ENCODE data around the gene IFIT3. TPM values are rescaled to one million over a fixed set of nuclear protein-coding genes. Genes with fewer than 3 reads are reported as not detected.
A peak's percentile ranks its signal among the peaks of the same experiment; 100 is the strongest.

Gene IFIT3
- 3.2 and 4.0 TPM in 2 replicates for polyA plus RNA-seq (2012; rRNA removed)
- 5.0 and 5.2 TPM in 2 replicates for polyA plus RNA-seq (2012; cell fraction: cytosol; rRNA removed)
- polyA plus RNA-seq (2012; cell fraction: nucleus; rRNA removed), result 0.95 and 1.5 TPM in 2 replicates

GRCh38 chr10:89327803-89328441 lies at the start of gene IFIT3:
IFIT3 (plus strand) TSS chr10:89327997; CDS start chr10:89328074, 77 bp downstream.
- H3K4me3 ChIP-seq (ENCODE audit: low read depth in 2 of 2, low read length in 1 of 2), result peak within 1 kb of the TSS; percentile 45 to 64; a peak in 3 of 4 replicates
- H3K4me2 ChIP-seq, result peak within 1 kb of the TSS; percentile 79
- no peaks in the 10 kb centered on the region for H3K27me3 ChIP-seq (ENCODE audit: insufficient read depth)
- POLR2A ChIA-PET, result no interaction called here
- H3K79me2 ChIP-seq (ENCODE audit: insufficient read depth), result peaks cover 12% of the 10 kb centered on the region; the same call in 1 of the 2 replicates
- WGBS (ENCODE audit: low lambda C conversion rate), result 7% methylated on average over 7 of the region's 7 CpGs
- peak within 1 kb of the TSS; percentile 85 for H3K9ac ChIP-seq
- peak; percentile 13 for DNase-seq
- no peaks in the 10 kb centered on the region for H3K36me3 ChIP-seq (replicated peaks in 1 of 2; ENCODE audit: control insufficient read depth in 1 of 2, insufficient read depth in 2 of 2, low read length in 1 of 2)
- no peaks in the 10 kb centered on the region for H4K20me1 ChIP-seq (ENCODE audit: insufficient read depth)
- CTCF ChIA-PET, result no interaction called here
- no peaks in the 10 kb centered on the region for H3K9me2 ChIP-seq
- H3K9me3 ChIP-seq, result no peaks in the 10 kb centered on the region
- peak within 1 kb of the TSS; percentile 85 to 97 for H3K27ac ChIP-seq (ENCODE audit: low read depth in 2 of 2, low read length in 1 of 2)
- H2AFZ ChIP-seq (ENCODE audit: low read depth), result peak within 1 kb of the TSS; percentile 90
- H3F3A ChIP-seq (replicated peaks; ENCODE audit: insufficient read depth), result peaks cover 17% of the 10 kb centered on the region
- H3K4me1 ChIP-seq (ENCODE audit: control insufficient read depth in 1 of 2, insufficient read depth in 2 of 2, low read depth in 1 of 2, low read length in 1 of 2), result peaks cover 0 to 20% of the 10 kb centered on the region in 2 experiments; a peak in 2 of 4 replicates
- TF ChIP-seq POLR2AphosphoS5 (IDR thresholded peaks at IDR 0.05; ENCODE audit: low read depth, low read length) (peak; percentile 58; the same call in 1 of the 2 replicates), GABPA (IDR thresholded peaks at IDR 0.05; ENCODE audit: low read depth) (peak; percentile 62), TEAD4 (IDR thresholded peaks at IDR 0.05; ENCODE audit: borderline replicate concordance, insufficient read depth) (peak; percentile 72), RFX5 (IDR thresholded peaks at IDR 0.05; ENCODE audit: low read length) (no peak), USF2 (IDR thresholded peaks at IDR 0.05; ENCODE audit: borderline replicate concordance, low read depth, low read length) (no peak), EZH2phosphoT487 (IDR thresholded peaks at IDR 0.05; ENCODE audit: borderline replicate concordance, low read depth) (no peak), ELF1 (IDR thresholded peaks at IDR 0.05) (peak; percentile 46; the same call in 1 of the 2 replicates), CTCF (IDR thresholded peaks at IDR 0.05) (no peak; the same call in 1 of the 2 replicates), USF1 (IDR thresholded peaks at IDR 0.05; ENCODE audit: borderline replicate concordance, low read depth) (no peak), MXI1 (IDR thresholded peaks at IDR 0.05; ENCODE audit: low read depth, low read length) (no peak), IRF3 (IDR thresholded peaks at IDR 0.05; ENCODE audit: low read depth, low read length) (no peak), MEF2A (IDR thresholded peaks at IDR 0.05; ENCODE audit: borderline replicate concordance, low read depth) (peak; percentile 36; the same call in 1 of the 2 replicates), NRF1 (IDR thresholded peaks at IDR 0.05; ENCODE audit: low read depth, low read length) (no peak), CHD2 (IDR thresholded peaks at IDR 0.05; ENCODE audit: low read length, partially characterized antibody) (no peak), FOSL2 (IDR thresholded peaks at IDR 0.05; ENCODE audit: borderline replicate concordance, low read depth) (no peak), JUND (IDR thresholded peaks at IDR 0.05) (peak; percentile 40; the same call in 1 of the 2 replicates), NFIC (IDR thresholded peaks at IDR 0.05; ENCODE audit: borderline replicate concordance) (peak; percentile 84), GATA2 (CRISPR knock-in tag; IDR thresholded peaks at IDR 0.05) (no peak), FOXJ3 (CRISPR knock-in tag; IDR thresholded peaks at IDR 0.05) (no peak), FOXM1 (IDR thresholded peaks at IDR 0.05; ENCODE audit: low read depth) (no peak), RAD21 (IDR thresholded peaks at IDR 0.05; ENCODE audit: low read length) (no peak), TCF12 (IDR thresholded peaks at IDR 0.05) (peak; percentile 78), SIN3A (IDR thresholded peaks at IDR 0.05; ENCODE audit: borderline replicate concordance, low read depth, low read length) (no peak; the same call in 1 of the 2 replicates), REST (IDR thresholded peaks at IDR 0.05; ENCODE audit: low read depth, low read length) (0 out of 2 replicates have a peak, but pooled peaks have one; percentile 36), RCOR1 (IDR thresholded peaks at IDR 0.05; ENCODE audit: low read length) (no peak)

Measured in SK-N-SH (cell line).